Liver (tissue), 3 donors: ENCODE data around the gene CTXND2.

Experiments used
- CTCF ChIP-seq: fragments of 150-350 bp; IDR thresholded peaks from 2 replicates; pipeline ENCODE4 v1.5.1; 2017; ENCODE audit warnings: improper control_type of control experiment, low read depth, low read length; ENCODE audit not compliant: missing input control
- EGR1 ChIP-seq, 2 donors: IDR thresholded peaks; 2 replicates each; pipeline ENCODE4 v1.6.1; 2016 to 2018; ENCODE audit warnings: antibody characterized with exemption in 2 of 2, low read depth in 2 of 2
- FOXA1 ChIP-seq: IDR thresholded peaks from 2 replicates; pipeline ENCODE4 v1.6.1; 2016; ENCODE audit warnings: antibody characterized with exemption
- GABPA ChIP-seq, 2 donors: IDR thresholded peaks in 1 of 2; conservative IDR thresholded peaks in 1 of 2; 2 replicates each; pipeline ENCODE4 v1.6.1; 2016; ENCODE audit warnings: antibody characterized with exemption in 2 of 2, mild to moderate bottlenecking in 1 of 2, moderate library complexity in 1 of 2
- HNF4A ChIP-seq, 2 donors: conservative IDR thresholded peaks; 2 replicates each; pipeline ENCODE4 v1.6.1; 2016; ENCODE audit warnings: antibody characterized with exemption in 2 of 2, mild to moderate bottlenecking in 2 of 2
- JUND ChIP-seq, 2 donors: IDR thresholded peaks; 2 replicates each; pipeline ENCODE4 v1.6.1; 2016; ENCODE audit warnings: antibody characterized with exemption in 2 of 2
- MAX ChIP-seq: IDR thresholded peaks from 2 replicates; pipeline ENCODE4 v1.6.1; 2016; ENCODE audit warnings: antibody characterized with exemption
- RAD21 ChIP-seq, 2 donors: IDR thresholded peaks; 2 replicates each; pipeline ENCODE4 v1.6.1; 2016; ENCODE audit warnings: antibody characterized with exemption in 2 of 2, mild to moderate bottlenecking in 2 of 2
- REST ChIP-seq: IDR thresholded peaks from 2 replicates; pipeline ENCODE4 v1.6.1; 2016; ENCODE audit warnings: antibody characterized with exemption, mild to moderate bottlenecking
- RXRA ChIP-seq, 2 donors: IDR thresholded peaks; 2 replicates each; pipeline ENCODE4 v1.6.1; 2017 to 2018; ENCODE audit warnings: antibody characterized with exemption in 2 of 2, mild to moderate bottlenecking in 1 of 2
- SP1 ChIP-seq: IDR thresholded peaks from 2 replicates; pipeline ENCODE4 v1.6.1; 2018; ENCODE audit warnings: antibody characterized with exemption, mild to moderate bottlenecking
- TAF1 ChIP-seq: conservative IDR thresholded peaks from 2 replicates; pipeline ENCODE4 v1.6.1; 2016; ENCODE audit warnings: antibody characterized with exemption, mild to moderate bottlenecking
- YY1 ChIP-seq: IDR thresholded peaks from 2 replicates; pipeline ENCODE4 v1.6.1; 2016; ENCODE audit warnings: antibody characterized with exemption, mild to moderate bottlenecking
- TF ChIP-seq, protein P1 (sequence below): IDR thresholded peaks from 2 replicates; pipeline ENCODE4 v1.6.1; 2016; ENCODE audit warnings: antibody characterized with exemption
- donor health status: healthy.
- donor health status: healthy.

DNA sequence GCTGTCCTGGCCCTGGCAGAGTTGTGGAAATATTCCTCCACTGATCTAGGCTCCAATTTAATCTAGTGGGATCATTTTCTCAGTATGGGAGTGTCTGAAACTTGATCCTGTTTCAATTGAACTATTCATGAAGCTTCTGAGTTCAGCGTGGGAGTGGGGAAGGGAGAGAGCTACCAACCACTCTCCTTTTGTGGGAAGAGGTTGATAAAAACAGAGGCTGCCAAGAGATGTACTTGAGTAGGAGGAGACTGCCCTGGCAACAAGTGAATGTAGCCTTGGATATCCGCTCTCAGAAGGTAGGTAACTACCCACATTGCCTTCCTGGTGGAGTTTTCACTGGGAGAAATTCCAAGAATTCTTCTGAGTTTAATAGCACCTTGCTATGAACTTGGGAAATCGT lies at the start of gene CTXND2:
- TF ChIP-seq RXRA (IDR thresholded peaks at IDR 0.05), result no peak
- TF ChIP-seq REST, result no peak
- TF ChIP-seq CTCF, result no peak
- TF ChIP-seq HNF4A (conservative IDR thresholded peaks at IDR 0.05), result no peak
- no peak for TF ChIP-seq JUND (IDR thresholded peaks at IDR 0.05)
- TF ChIP-seq MAX, result no peak
- TF ChIP-seq, protein P1, sequence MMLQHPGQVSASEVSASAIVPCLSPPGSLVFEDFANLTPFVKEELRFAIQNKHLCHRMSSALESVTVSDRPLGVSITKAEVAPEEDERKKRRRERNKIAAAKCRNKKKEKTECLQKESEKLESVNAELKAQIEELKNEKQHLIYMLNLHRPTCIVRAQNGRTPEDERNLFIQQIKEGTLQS, result no peak
- no peak for TF ChIP-seq RAD21 (IDR thresholded peaks at IDR 0.05)
- no peak for TF ChIP-seq GABPA (IDR thresholded peaks at IDR 0.05 in 1 of 2, conservative IDR thresholded peaks at IDR 0.05 in 1 of 2)
- no peak for TF ChIP-seq FOXA1
- TF ChIP-seq YY1, result no peak
- no peak for TF ChIP-seq TAF1
- TF ChIP-seq EGR1 (IDR thresholded peaks at IDR 0.05; ENCODE audit: low read depth in 2 of 2), result no peak
- TF ChIP-seq SP1, result no peak
